K562 (cell line): ENCODE results near the gene MARCHF3. TPM values are rescaled to one million over a fixed set of nuclear protein-coding genes. Genes with fewer than 3 reads are reported as not detected.

Experiments
- ATAC-seq: fragments of 200-7000 bp; cut with Tn5 transposase; 3 replicates; pipeline ENCODE4 v1.9.1; 2020; ENCODE audit warnings: moderate library complexity
- BruUV-seq: library from RNA; stranded (reverse); fragments of 400-500 nt; replicated peaks from 2 replicates; lab custom pipeline; 2021; lab: Mats Ljungman, UMichigan
- CTCF ChIA-PET: fragments of 300-600 bp; formaldehyde crosslinking; extraction: SDS; loops from one replicate; lab custom pipeline; 2021; ENCODE audit warnings: low intra/inter-chr PET ratio; lab: Yijun Ruan, JAX
- POLR2A ChIA-PET: fragments of 300-600, 350-650 bp; sonication (Branson Sonifier 250); formaldehyde crosslinking; extraction: SDS; loops from one replicate; lab custom pipeline; 2021; ENCODE audit warnings: antibody characterized with exemption, inconsistent platforms; lab: Yijun Ruan, JAX
- DNase-seq, 4 experiments: peaks; one replicate each; pipeline versions ENCODE4 v3.0.0 to v3.0.0-alpha.2; 2011 to 2018; ENCODE audit warnings: low spot score in 3 of 4, mixed read lengths in 3 of 4; ENCODE audit errors: extremely low read depth in 1 of 4
- FAIRE-seq: peaks from 2 replicates; lab custom pipeline; 2011; peaks lifted over from hg19 to GRCh38; lab: Jason Lieb, UNC
- H2AFZ ChIP-seq: 2 replicates; pipeline ENCODE4 v1.6.0; 2011; ENCODE audit warnings: low read depth, low read length, control low read depth, inconsistent platforms
- H3K27ac ChIP-seq: fragments of 200-600 bp; 3 replicates; pipeline ENCODE4 v1.8.0; 2011; ENCODE audit warnings: low read depth, mild to moderate bottlenecking, control low read depth, inconsistent platforms, low read length, moderate library complexity, mixed read lengths; ENCODE audit errors: extremely low read depth
- H3K27me3 ChIP-seq, 2 experiments: fragments of 300-600 bp in 1 of 2; 2 replicates in 1 of 2; 3 replicates in 1 of 2; pipeline versions ENCODE4 v1.6.0 to v1.8.0; 2011; ENCODE audit warnings: inconsistent platforms in 2 of 2, low read length in 2 of 2, mild to moderate bottlenecking in 1 of 2, mixed read lengths in 1 of 2, moderate library complexity in 1 of 2; ENCODE audit not compliant: control insufficient read depth in 2 of 2, insufficient read depth in 2 of 2
- H3K36me3 ChIP-seq: fragments of 300-600 bp; 3 replicates; pipeline ENCODE4 v1.8.0; 2011; ENCODE audit warnings: mild to moderate bottlenecking, low read length, inconsistent platforms; ENCODE audit not compliant: control insufficient read depth, insufficient read depth
- H3K4me1 ChIP-seq, 2 experiments: fragments of 200-600 bp in 1 of 2; replicated peaks in 1 of 2; 2 replicates in 1 of 2; 3 replicates in 1 of 2; pipeline versions ENCODE4 v1.5.1 to v1.8.0; 2011; ENCODE audit warnings: inconsistent platforms in 2 of 2, low read length in 2 of 2, mild to moderate bottlenecking in 1 of 2, mixed read lengths in 1 of 2, moderate library complexity in 1 of 2; ENCODE audit not compliant: control insufficient read depth in 2 of 2, insufficient read depth in 2 of 2
- H3K4me2 ChIP-seq: 2 replicates; pipeline ENCODE4 v1.6.1; 2011; ENCODE audit warnings: low read length, control low read depth, inconsistent platforms, mixed read lengths; ENCODE audit not compliant: insufficient read depth
- H3K4me3 ChIP-seq: fragments of 200-600 bp; sonication (generic), shearing (Covaris generic); 2 replicates; pipeline ENCODE4 v1.5.1; 2016; ENCODE audit warnings: control low read depth, inconsistent platforms
- H3K79me2 ChIP-seq: fragments of 200-600 bp; 3 replicates; pipeline ENCODE4 v1.8.0; 2011; ENCODE audit warnings: low read length, inconsistent platforms; ENCODE audit not compliant: control insufficient read depth, insufficient read depth
- H3K9ac ChIP-seq, 2 experiments: 2 replicates each; pipeline versions ENCODE4 v1.6.0 to v1.6.1; 2011; ENCODE audit warnings: low read depth in 2 of 2, low read length in 2 of 2, control low read depth in 1 of 2, inconsistent platforms in 1 of 2, mild to moderate bottlenecking in 1 of 2, mixed read lengths in 1 of 2; ENCODE audit not compliant: insufficient read depth in 1 of 2
- H3K9me1 ChIP-seq: one replicate; pipeline ENCODE4 v1.6.0; 2011; ENCODE audit warnings: inconsistent platforms, mild to moderate bottlenecking, low read length, moderate library complexity; ENCODE audit not compliant: control insufficient read depth, insufficient read depth
- H3K9me3 ChIP-seq: replicated peaks from 2 replicates; pipeline ENCODE4 v1.5.1; 2011; ENCODE audit warnings: low read depth, low read length, inconsistent platforms; ENCODE audit not compliant: control insufficient read depth, insufficient read depth
- H4K20me1 ChIP-seq: replicated peaks from 2 replicates; pipeline ENCODE4 v1.6.1; 2011; ENCODE audit warnings: low read length, inconsistent platforms, mixed read lengths; ENCODE audit not compliant: control insufficient read depth, insufficient read depth
- HDAC2 ChIP-seq: fragments of 450-650 bp; IDR thresholded peaks from 2 replicates; pipeline ENCODE4 v1.6.1; 2016; ENCODE audit warnings: mild to moderate bottlenecking
- SOX6 ChIP-seq: fragments of 450-650 bp; IDR thresholded peaks from 2 replicates; pipeline ENCODE4 v1.6.1; 2014; ENCODE audit warnings: mild to moderate bottlenecking
- THAP12 ChIP-seq: fragments of 250-450 bp; sonication (Bioruptor Pico); IDR thresholded peaks from 2 replicates; pipeline ENCODE4 v1.9.0; 2021; ENCODE audit warnings: mild to moderate bottlenecking, inconsistent platforms
- ZNF280B ChIP-seq: fragments of 250-450 bp; sonication (Bioruptor Pico); IDR thresholded peaks from 2 replicates; pipeline ENCODE4 v1.5.1; 2021; ENCODE audit warnings: mild to moderate bottlenecking
- ZZZ3 ChIP-seq: fragments of 450-650 bp; IDR thresholded peaks from 2 replicates; pipeline ENCODE4 v1.6.1; 2016; ENCODE audit warnings: antibody characterized with exemption, mild to moderate bottlenecking, moderate library complexity
- whole genome bisulfite sequencing: fragments of 100-300 bp; shearing (Covaris generic); methylation state at CpG from one replicate; pipeline ENCODE4 v1.1.6; 2016; ENCODE audit warnings: low coverage, mixed read lengths; ENCODE audit not compliant: insufficient coverage; ENCODE audit errors: missing lambda C conversion rate; 5-methylcytosine and 5-hydroxymethylcytosine counted together
- in situ Hi-C: fragments of 300-500 bp; cut with MboI; formaldehyde crosslinking; loops from 4 replicates; pipeline ENCODE4 v1.15.0; 2018; ENCODE audit warnings: inconsistent platforms, mixed read lengths
- intact Hi-C: fragments of 100-400 bp; cut with micrococcal nuclease; formaldehyde crosslinking; loops from 2 replicates; pipeline ENCODE4 v1.14.2; 2022
- polyA plus RNA-seq, 8 experiments: library from polyadenylated mRNA; depleted of rRNA in 4 of 8; stranded (reverse) in 5 of 8; unstranded in 3 of 8; fragments of >200 nt; fragmentation: Nextera tagmentation in 2 of 8; fragmentation: Illumina TruSeq in 1 of 8; extraction: Ambion mirVana in 2 of 8; extraction: Trizol in 1 of 8; gene quantifications; 2 replicates each; pipeline versions ENCODE4 v1.2.1 to v1.2.3, GENCODE V29; 2011 to 2014; ENCODE audit warnings: inconsistent platforms in 1 of 8, missing spikeins in 1 of 8
- total RNA-seq, 7 experiments: library from RNA; depleted of rRNA in 6 of 7; stranded (reverse); fragments of >200 nt in 6 of 7; fragmentation: Illumina TruSeq in 2 of 7; extraction: Trizol in 2 of 7; gene quantifications; 2 replicates each; pipeline versions ENCODE4 v1.2.1 to v1.2.3, GENCODE V29; 2011 to 2021; ENCODE audit warnings: low replicate concordance in 1 of 7
- TF ChIP-seq, protein P1 (sequence below): fragments of 250-450 bp; sonication (Bioruptor Pico); IDR thresholded peaks from 2 replicates; pipeline ENCODE4 v1.8.0; 2022; ENCODE audit warnings: moderate library complexity, mild to moderate bottlenecking, inconsistent platforms

The MARCHF3 gene
- total and polyA plus RNA-seq, 9 of the 15 experiments (the other 6 are each of a cell fraction or from before 2014, with no cell fraction given): 5.6 to 37.4 (median 16.5) TPM

DNA sequence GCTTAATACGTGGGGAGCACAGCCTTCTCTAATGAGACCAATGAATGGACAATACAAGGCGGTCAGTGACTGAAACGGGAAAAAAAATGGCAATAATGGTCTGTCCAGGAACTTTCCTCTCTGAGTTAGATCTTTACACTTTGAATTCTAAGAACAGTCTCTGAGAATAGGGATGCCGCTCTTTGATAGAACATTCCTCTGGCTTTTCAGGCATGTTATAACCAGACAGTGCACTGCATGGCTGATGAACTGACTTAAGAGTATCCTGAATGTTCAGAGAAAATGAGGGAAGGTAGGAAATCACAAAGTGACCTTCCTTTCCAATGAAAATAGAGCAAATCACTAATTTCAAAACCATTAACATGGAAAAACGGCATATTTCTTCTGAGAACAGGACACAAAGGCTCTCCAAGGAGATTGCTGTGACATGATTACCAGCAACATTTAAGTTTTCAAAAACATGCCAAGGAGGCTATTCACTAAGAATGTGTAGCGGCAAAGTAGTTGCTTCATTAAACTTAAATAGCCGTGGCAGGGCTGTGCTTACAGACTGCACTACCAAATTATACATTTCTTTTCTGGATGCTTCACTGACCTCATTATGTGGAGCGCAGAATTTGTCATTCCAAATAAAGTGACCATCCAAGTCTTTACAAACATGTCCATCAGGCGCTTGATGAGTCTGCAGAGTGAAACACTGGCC is 105.9 kb downstream of the MARCHF3 start:
- Histone ChIP-seq H3K36me3 (no peaks in the 10 kb centered on the region; the same call in 2 of the 3 replicates), H3K79me2 (peaks cover 70% of the 10 kb centered on the region), H3K4me3 (no peak overlapping the region), H3K4me1 (peaks cover 16 to 25% of the 10 kb centered on the region in 2 experiments; a peak in 4 of 5 replicates), H2AFZ (no peak overlapping the region), H3K27ac (no peak overlapping the region), H4K20me1 (peaks cover 15% of the 10 kb centered on the region; the same call in 1 of the 2 replicates), H3K9me3 (no peaks in the 10 kb centered on the region), H3K9me1 (no peaks in the 10 kb centered on the region)
- in situ Hi-C loops (no loop called here), intact Hi-C loops (no loop called here)
- POLR2A ChIA-PET: no interaction called here
- CTCF ChIA-PET: no interaction called here
- no TSS peak for BruUV-seq
- DNase-seq (no peak), FAIRE-seq (no peak)
- TF ChIP-seq ZNF280B (CRISPR knock-in tag): no peak
- no peak for TF ChIP-seq THAP12 (CRISPR knock-in tag)
- TF ChIP-seq, protein P1, sequence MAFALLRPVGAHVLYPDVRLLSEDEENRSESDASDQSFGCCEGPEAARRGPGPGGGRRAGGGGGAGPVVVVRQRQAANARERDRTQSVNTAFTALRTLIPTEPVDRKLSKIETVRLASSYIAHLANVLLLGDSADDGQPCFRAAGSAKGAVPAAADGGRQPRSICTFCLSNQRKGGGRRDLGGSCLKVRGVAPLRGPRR: no peak
- TF ChIP-seq ZZZ3: no peak
- TF ChIP-seq HDAC2: no peak
- TF ChIP-seq SOX6: no peak
- TF ChIP-seq, all 486 proteins: peak for 0
- 89% methylated on average over 9 of the region's 9 CpGs for WGBS
- H3K9ac ChIP-seq: no peak overlapping the region
- ATAC-seq: no peak
- H3K4me2 ChIP-seq: no peak overlapping the region
- no peaks in the 10 kb centered on the region for H3K27me3 ChIP-seq
